Brain pericyte (primary cell): ENCODE data around the gene SOX2.

Experiments used
- DNase-seq: peaks from one replicate; pipeline ENCODE4 v3.0.0-alpha.2; 2012; ENCODE audit warnings: low read depth, low spot score

Gene SOX2

DNA sequence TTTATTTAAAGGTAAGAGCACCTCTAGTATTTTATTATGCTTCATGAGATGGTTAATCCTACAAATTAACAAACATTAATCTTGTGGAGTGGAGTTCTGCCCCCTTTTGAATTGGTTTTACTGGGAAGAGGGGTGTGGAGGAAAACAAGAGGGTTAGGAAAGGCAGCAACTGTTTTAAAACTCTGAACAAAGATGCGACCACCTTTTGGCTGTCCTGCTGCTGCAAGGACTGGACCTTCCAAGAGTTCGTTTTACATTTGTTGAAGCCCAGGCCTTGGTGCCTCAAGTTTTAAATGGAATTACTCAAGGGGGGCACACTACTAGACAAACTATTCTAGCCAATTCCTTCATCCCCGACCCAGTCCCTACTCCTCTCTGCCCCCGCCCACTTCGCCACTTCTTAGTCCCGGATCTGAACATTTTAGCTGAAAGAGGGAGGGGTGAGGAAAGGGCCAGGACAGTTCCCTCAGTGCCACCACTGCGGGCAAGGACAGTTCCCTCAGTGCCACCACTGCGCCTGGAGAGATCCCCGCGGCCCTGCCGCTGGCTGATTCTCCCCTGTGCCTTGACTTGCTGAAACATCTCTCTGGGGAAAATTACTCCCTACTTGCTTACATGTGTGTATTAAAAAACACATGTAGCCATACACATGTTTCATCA, 11.2 kb downstream of the SOX2 start:
- no peak for DNase-seq

DNA sequence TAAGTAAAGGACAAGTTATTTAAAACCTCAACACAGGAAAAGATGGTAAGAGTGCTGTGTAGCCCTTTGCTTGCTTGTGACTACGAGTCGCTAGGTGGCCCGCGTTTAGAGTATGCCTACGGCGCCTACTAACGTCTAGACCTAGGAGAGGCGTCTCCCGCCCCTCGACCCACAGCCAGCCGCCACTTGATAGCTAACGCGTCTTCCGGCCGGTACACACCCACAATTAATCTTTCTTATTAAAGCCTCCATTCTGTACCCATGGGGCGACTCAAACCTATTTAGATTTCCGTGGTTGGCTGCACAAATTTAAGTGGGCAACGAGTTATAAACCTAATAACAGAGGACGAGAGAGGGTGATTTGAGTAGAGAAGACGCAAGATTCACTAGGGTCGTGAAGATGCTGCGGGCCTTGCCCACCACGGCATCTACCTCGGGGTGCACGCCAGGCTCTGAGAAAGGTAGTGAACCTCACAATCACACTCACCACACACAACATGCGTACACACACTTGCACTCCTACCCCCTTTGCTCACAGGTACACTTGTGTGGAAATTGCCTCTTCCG, 12.0 kb downstream of the SOX2 start:
- no peak for DNase-seq

DNA sequence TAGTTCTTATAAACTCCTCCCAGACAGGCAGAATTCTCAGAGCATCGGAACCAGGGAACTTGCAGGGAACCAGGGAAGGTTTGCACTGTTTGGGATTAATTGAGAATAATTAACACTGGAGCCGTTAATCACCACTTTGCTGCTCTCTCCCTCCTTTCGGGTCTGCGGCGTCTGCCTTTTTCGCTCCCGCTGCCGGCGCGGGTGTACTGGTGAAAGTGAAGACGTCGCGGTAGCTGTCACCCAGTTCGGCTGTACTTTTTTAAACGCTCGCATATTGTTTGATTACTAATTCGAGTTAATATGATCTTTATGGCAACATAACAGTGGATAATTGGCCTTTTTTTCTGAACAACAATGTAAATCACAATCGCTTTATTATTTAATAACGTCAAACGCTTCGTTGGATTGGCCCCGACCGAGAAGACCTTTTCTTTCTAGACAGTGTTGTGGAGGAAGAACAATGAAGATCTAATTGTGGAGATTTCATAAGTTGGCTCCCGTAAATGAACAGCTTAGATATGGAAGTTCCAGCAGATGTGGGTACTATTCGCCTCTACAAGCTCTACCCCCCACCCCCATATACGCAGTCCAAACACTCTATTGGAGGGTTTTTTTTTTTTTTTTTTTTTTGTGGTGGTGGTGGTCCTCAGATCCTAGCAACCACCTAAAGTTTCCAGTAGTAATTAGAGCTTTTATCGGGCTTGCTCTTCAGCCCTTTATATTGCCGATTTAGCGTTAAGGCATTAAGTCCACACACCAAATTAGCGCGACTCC, 12.7 kb downstream of the SOX2 start:
- DNase-seq: no peak

GRCh38 chr3:181725131-181725731, 13.5 kb downstream of the SOX2 start:
- DNase-seq: no peak

GRCh38 chr3:181725830-181726229, 14.1 kb downstream of the SOX2 start:
- DNase-seq: no peak

DNA sequence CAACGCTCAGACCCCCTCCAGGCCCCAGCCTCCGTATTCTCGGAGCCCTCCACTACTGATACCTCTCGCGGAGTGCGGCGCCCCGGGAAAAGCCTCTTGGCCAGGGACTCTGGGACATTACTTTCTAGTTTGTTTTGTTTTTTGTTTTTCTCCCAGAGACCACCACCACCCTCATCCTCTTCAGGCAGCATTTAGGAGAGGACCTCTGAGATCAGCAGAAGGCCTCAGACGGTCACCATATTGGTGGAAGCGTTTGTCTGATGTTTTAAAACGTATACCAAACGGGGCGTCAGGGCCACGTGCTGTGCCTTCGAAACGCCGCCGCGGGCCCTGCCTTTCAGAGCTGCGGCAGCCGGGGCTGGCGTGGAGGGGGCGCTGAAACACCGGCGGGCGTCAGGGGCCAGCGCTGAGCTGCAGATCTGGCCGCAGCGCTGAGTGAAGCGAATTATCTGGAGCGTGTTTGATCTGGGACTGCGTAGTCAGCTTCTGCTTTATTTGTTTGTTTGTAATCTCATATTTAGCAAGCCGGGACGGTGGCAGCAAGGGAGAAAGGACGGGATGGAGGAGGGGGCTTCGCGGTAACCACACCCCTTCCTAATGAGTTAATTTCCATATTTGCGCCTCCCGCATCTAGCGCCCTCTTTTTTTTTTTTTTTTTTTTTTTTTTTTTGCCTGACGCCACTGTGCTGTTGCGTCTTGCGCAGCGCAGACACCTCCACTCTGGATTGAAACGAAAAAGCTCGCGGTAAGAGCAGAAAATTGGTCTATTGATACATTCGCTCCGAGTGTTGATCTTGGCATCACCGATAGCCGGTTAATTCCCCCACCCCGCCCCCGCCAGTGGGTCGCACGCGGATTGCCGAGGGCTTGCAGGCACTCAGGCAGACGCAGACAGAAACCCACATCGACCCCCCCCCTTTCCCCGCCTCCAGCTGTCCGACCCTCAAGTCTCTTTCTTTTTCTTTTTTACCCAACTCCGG, 14.9 kb downstream of the SOX2 start:
- DNase-seq: no peak

DNA sequence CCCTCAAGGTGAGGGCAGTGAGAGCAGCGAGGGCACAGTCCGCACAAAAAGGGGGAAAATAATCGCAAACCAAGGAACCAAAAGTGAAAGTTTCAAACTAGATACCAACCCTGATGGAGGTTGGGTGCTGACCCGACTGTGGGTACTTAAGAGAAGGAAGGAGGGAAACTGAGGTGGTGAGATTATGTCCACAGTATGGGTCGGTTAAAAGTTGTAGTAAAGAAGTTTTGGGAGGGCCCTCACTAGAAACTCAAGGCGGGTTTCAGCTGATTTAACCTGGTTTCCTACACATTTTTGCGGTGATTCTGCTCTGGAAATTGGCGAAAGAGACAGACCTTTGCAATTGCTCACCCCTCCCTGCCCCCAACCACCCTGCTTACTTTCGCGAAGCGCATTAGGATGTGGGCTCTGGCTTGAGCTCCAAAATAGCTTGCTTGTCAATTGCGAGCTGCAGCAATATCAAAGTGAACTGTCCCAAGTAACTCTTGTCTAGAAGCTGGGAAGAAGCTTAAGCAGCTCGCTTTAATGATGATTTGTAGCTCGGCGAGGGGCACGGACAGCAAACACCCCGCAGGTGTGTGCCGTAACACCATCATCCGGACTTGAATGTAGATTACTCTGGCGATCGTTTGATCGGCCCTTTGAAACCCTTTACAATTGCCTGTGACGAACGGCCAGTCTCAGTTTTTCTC, 15.8 kb downstream of the SOX2 start:
- no peak for DNase-seq

DNA sequence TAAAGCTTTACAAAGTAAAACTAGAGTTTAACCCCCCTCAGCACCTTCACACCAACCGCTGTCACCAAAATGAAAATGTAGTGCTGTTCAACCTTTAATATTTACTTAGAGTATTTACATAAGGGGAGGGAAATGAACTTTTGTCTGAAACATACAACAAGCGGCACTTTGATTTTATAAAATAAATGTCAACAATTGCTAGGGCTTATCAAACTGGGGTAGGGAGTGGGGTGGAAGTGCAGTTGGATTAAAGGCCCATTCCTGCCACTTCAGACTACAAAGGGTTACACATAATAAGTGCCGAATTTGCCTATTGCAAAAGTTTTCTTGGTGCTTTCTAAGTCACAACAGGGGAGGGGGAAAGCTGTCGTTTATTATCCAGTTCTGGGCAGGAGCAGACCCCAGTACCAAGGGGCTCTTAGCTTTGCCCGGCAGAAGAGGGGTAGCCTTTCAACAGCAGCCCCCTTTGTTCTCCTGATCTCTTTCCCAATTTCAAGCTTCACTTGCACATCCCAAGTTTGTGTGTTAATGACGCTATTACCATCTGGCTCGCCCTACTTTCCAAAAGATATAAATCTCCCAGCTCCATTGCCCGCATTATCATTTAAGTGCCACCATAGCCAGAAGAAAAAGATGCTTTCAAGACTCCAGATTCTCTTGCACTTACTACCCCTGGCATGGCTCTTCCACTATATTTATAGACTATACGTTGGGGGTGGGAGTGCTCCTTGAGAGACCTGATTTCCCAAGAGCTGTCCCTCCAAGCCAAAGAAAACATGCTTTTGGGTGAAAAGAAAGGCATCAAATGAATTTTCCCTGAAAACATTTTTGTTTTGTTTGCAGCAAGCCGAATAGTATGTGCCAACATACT, 17.0 kb downstream of the SOX2 start:
- DNase-seq: no peak

DNA sequence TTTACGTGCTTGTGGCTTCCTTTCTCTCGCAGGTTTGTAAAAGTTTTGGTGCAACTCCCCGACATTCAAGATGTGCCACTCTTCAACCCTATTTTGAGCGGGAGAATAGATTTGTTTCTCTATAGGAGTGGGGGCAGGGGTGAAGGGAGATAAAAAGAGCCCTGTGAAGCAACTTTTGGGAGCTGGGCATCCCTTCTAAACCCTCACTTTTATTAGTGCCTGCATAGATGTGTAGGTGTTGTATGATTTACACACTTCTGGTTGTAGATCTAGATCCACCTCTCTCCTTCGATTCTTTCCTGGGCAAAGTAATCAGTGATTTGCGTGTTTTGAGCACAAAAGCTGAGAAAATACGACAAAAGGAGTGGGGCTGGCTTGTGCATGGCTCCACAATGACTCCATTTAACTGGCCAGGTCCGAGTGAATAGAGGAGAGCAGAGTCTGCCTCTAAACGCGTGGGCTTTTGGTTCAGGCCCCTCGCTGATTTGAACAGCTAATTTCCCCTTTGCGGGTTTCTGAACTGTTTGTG, 17.7 kb downstream of the SOX2 start:
- no peak for DNase-seq

DNA sequence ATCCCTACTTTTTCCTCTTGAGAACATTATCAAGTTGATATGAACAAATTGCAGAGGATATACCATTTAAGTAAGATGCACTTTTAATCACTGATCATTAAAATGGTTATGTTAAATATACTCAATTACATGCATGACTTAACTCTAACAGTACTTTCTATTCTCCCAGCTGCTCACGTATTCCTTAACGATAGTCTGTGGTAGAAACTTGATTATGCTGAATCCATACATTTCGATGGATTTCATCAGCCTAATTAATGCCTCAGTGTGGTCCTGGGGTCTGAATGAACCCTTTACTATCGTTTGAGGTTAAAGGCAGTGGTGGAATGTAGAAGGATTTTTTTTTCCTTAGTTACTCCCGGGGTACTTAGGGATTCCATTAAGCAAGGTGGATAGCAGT, 18.6 kb downstream of the SOX2 start:
- DNase-seq: no peak

GRCh38 chr3:181730934-181731333, 19.2 kb downstream of the SOX2 start:
- no peak for DNase-seq

GRCh38 chr3:181735911-181736310, 24.2 kb downstream of the SOX2 start:
- DNase-seq: no peak

DNA sequence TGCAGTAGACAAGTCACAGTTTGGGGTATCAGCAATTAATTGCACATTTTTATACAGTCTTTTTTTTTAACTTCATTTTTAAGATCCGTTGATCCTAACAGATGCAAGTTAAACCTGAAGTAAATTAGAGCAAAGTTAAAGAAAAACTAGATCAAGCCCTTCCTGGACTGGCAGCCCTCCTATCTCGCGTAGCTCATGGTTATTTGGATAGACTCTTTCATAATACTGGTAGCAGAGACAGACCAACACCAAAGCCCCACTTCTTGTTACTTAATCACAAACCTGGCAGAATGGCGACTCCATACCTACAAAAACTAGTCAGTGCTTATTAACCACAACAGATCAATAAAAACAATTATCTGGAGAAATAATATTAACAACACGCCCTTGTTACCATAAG, 26.8 kb downstream of the SOX2 start:
- DNase-seq: no peak

GRCh38 chr3:181739628-181740027, 27.9 kb downstream of the SOX2 start:
- DNase-seq: no peak

DNA sequence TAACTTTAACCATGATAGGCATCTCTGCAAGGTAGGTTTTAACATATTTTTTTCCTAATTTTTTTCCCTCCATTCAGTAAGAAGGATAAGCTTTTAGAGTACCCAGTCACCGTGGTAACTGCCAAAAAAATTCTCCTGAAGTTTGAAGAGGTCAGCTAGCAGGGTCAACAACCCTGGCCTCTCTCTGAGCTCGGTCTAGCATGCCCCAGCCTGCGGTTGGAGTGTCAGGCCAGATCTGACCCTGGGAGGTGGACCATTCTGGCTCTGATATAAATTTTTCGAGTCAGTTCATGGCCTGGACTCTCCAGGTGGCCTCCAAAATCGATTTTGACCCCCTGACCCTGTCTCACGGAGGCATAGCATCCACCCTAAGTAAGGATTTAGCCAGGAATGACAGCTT, 29.7 kb downstream of the SOX2 start:
- no peak for DNase-seq

- no peak for DNase-seq
These were observed 40.5 kb downstream of the SOX2 start for GRCh38 chr3:181752202-181752671.

DNA sequence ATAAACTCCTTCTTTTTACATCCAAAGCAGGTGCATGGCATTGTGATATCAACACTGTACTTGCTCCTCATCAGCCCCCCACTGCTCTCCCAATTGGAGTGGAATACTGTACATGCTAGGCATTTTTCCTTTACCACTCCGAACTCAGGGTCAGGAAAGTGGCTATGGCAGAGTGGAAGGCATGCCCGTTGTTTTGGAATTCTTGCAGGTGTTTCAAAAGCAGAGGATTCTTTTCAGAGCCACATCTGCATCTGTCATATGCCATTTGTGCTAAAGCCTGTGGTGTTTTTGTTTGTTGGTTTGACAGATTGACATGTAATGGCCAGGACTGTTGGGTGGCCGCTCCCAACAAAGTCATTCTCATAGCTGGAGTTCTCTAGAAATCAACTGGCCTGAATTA, 41.7 kb downstream of the SOX2 start:
- DNase-seq: no peak

- DNase-seq: no peak
These were observed 44.2 kb downstream of the SOX2 start for GRCh38 chr3:181755959-181756358.

GRCh38 chr3:181756645-181757297, 45.0 kb downstream of the SOX2 start:
- no peak for DNase-seq
